ENCODE data around the gene PYHIN1.

- TF ChIP-seq, protein P1, sequence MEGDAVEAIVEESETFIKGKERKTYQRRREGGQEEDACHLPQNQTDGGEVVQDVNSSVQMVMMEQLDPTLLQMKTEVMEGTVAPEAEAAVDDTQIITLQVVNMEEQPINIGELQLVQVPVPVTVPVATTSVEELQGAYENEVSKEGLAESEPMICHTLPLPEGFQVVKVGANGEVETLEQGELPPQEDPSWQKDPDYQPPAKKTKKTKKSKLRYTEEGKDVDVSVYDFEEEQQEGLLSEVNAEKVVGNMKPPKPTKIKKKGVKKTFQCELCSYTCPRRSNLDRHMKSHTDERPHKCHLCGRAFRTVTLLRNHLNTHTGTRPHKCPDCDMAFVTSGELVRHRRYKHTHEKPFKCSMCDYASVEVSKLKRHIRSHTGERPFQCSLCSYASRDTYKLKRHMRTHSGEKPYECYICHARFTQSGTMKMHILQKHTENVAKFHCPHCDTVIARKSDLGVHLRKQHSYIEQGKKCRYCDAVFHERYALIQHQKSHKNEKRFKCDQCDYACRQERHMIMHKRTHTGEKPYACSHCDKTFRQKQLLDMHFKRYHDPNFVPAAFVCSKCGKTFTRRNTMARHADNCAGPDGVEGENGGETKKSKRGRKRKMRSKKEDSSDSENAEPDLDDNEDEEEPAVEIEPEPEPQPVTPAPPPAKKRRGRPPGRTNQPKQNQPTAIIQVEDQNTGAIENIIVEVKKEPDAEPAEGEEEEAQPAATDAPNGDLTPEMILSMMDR (IDR thresholded peaks at IDR 0.05) = no peak
- TF ChIP-seq POLR2A (IDR thresholded peaks at IDR 0.05) = no peak
These were observed 11.1 kb downstream of the PYHIN1 start for GRCh38 chr1:158942490-158942889.

Measured in gastroesophageal sphincter (tissue), 3 donors.